NT2/D1 (cell line): ENCODE measurements around the gene THOP1.

Experiments
- SUZ12 ChIP-seq: IDR thresholded peaks from 2 replicates; pipeline ENCODE4 v1.6.1; 2011; ENCODE audit not compliant: insufficient read length, insufficient read depth; ENCODE audit errors: extremely low read depth
- YY1 ChIP-seq: IDR thresholded peaks from 2 replicates; pipeline ENCODE4 v1.6.1; 2011; ENCODE audit not compliant: insufficient read length, insufficient read depth
- ZNF274 ChIP-seq: IDR thresholded peaks from 2 replicates; pipeline ENCODE4 v1.6.1; 2011; ENCODE audit warnings: mild to moderate bottlenecking, low read depth, low read length

DNA sequence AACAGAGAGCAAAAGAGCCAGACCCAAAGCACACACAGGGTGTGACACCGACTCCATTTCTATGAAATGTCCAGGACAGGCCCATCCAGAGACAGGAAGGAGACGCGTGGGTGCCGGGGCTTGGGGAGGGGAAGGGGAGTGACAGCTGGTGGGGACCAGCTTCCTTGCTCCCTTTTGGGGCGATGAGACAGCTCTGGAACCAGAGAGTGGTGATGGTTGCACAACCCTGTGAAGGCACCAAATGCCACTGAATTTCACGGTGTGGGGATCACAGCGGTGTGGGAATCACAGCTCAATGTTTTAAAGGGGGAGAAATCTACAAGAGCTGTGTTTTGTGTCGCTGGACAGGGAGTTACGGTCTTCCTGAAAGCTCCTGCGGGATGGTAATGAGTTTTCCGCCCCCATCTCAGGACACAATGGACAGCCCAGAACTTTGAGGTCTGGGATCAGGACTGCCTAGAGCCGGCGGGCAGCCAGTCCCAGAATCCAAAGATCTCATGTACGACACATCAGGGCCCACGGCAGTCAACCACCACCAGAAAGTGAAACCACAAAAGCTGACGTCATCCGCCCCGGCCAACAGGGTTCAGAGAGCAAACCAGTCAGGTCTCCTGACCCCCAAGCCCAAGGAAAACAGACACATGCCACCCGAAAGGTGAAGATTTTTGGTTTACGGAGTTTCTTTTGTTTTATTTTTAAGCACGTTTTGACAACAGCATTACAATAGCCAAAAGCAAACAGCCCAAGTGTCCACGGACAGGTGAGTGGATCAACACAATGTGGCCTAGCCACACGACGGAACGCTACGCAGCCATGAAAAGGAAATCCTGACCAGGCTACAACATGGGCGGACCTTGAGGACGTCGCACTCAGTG, 9.5 kb upstream of the THOP1 start:
- no peak for TF ChIP-seq SUZ12
- TF ChIP-seq YY1, result no peak
- no peak for TF ChIP-seq ZNF274
